SK-N-SH treated with all-trans-retinoic acid at 6 μM for 48 hours (cell line): Measurements from ENCODE around the gene NDUFA13.

Experiments
- ATAC-seq: fragments of 200-7000 bp; cut with Tn5 transposase; 3 replicates; pipeline ENCODE4 v1.9.1; 2020; ENCODE audit warnings: mild to moderate bottlenecking, moderate library complexity
- ARNTL ChIP-seq: fragments of 450-650 bp; formaldehyde crosslinking; IDR thresholded peaks from 2 replicates; pipeline ENCODE4 v1.5.0; 2020; ENCODE audit warnings: low read depth, mild to moderate bottlenecking, moderate library complexity, borderline replicate concordance
- BACH2 ChIP-seq: fragments of 250-450 bp; sonication (Bioruptor Pico); IDR thresholded peaks from 2 replicates; pipeline ENCODE4 v1.9.0; 2021; ENCODE audit warnings: mild to moderate bottlenecking, borderline replicate concordance
- CSDC2 ChIP-seq: fragments of 250-450 bp; sonication (Bioruptor Pico); IDR thresholded peaks from 2 replicates; pipeline ENCODE4 v1.5.0; 2020; ENCODE audit warnings: mild to moderate bottlenecking, moderate library complexity
- ESRRG ChIP-seq: fragments of 250-450 bp; sonication (Bioruptor Pico); IDR thresholded peaks from 2 replicates; pipeline ENCODE4 v1.6.1; 2021; ENCODE audit warnings: mild to moderate bottlenecking
- GLIS3 ChIP-seq: fragments of 250-450 bp; sonication (Bioruptor Pico); IDR thresholded peaks from 2 replicates; pipeline ENCODE4 v1.5.0; 2020; ENCODE audit warnings: mild to moderate bottlenecking, moderate library complexity
- ISL1 ChIP-seq: fragments of 250-450 bp; sonication (Bioruptor Pico); IDR thresholded peaks from 2 replicates; pipeline ENCODE4 v2.1.2; 2022; ENCODE audit warnings: mild to moderate bottlenecking, moderate library complexity
- OSR1 ChIP-seq: fragments of 250-450 bp; sonication (Bioruptor Pico); IDR thresholded peaks from 2 replicates; pipeline ENCODE4 v1.8.0; 2022; ENCODE audit warnings: moderate library complexity, mild to moderate bottlenecking, inconsistent platforms
- PPARA ChIP-seq: fragments of 250-450 bp; sonication (Bioruptor Pico); IDR thresholded peaks from 2 replicates; pipeline ENCODE4 v1.5.0; 2020; ENCODE audit warnings: mild to moderate bottlenecking, borderline replicate concordance
- RARB ChIP-seq: fragments of 250-450 bp; sonication (Bioruptor Pico); IDR thresholded peaks from 2 replicates; pipeline ENCODE4 v1.8.0; 2021; ENCODE audit warnings: mild to moderate bottlenecking, moderate library complexity
- SNAI2 ChIP-seq: fragments of 250-450 bp; sonication (Bioruptor Pico); IDR thresholded peaks from 2 replicates; pipeline ENCODE4 v1.5.0; 2020; ENCODE audit warnings: mild to moderate bottlenecking, moderate library complexity
- TCF4 ChIP-seq: fragments of 250-450 bp; sonication (Bioruptor Pico); IDR thresholded peaks from 2 replicates; pipeline ENCODE4 v1.8.0; 2021; ENCODE audit warnings: mild to moderate bottlenecking, moderate library complexity, borderline replicate concordance
- TOX ChIP-seq: fragments of 250-450 bp; sonication (Bioruptor Pico); IDR thresholded peaks from 2 replicates; pipeline ENCODE4 v1.8.0; 2021; ENCODE audit warnings: mild to moderate bottlenecking, moderate library complexity, borderline replicate concordance
- ZC3H10 ChIP-seq: fragments of 250-450 bp; sonication (Bioruptor Pico); IDR thresholded peaks from 2 replicates; pipeline ENCODE4 v1.5.1; 2021; ENCODE audit warnings: mild to moderate bottlenecking, moderate library complexity
- ZFP3 ChIP-seq: fragments of 250-450 bp; sonication (Bioruptor Pico); IDR thresholded peaks from 2 replicates; pipeline ENCODE4 v1.5.0; 2020; ENCODE audit warnings: mild to moderate bottlenecking, moderate library complexity
- ZFP30 ChIP-seq: fragments of 450-650 bp; formaldehyde crosslinking; IDR thresholded peaks from 2 replicates; pipeline ENCODE4 v1.5.0; 2022; ENCODE audit warnings: mild to moderate bottlenecking, moderate library complexity
- ZNF565 ChIP-seq: fragments of 450-650 bp; formaldehyde crosslinking; conservative IDR thresholded peaks from 2 replicates; pipeline ENCODE4 v1.5.0; 2020; ENCODE audit warnings: low read depth, mild to moderate bottlenecking, moderate library complexity
- ZNF70 ChIP-seq: fragments of 450-650 bp; formaldehyde crosslinking; IDR thresholded peaks from 2 replicates; pipeline ENCODE4 v1.5.0; 2020; ENCODE audit warnings: mild to moderate bottlenecking, moderate library complexity
- ZNF8 ChIP-seq: fragments of 450-650 bp; formaldehyde crosslinking; IDR thresholded peaks from 2 replicates; pipeline ENCODE4 v1.5.0; 2020; ENCODE audit warnings: mild to moderate bottlenecking, moderate library complexity
- TF ChIP-seq, protein P1 (sequence below): fragments of 250-450 bp; sonication (Bioruptor Pico); IDR thresholded peaks from 2 replicates; pipeline ENCODE4 v1.8.0; 2020; ENCODE audit warnings: mild to moderate bottlenecking, moderate library complexity, borderline replicate concordance
- TF ChIP-seq, protein P2 (sequence below): fragments of 250-450 bp; sonication (Bioruptor Pico); IDR thresholded peaks from 2 replicates; pipeline ENCODE4 v1.5.1; 2021; ENCODE audit warnings: mild to moderate bottlenecking, moderate library complexity
- TF ChIP-seq, protein P3 (sequence below): fragments of 250-450 bp; sonication (Bioruptor Pico); IDR thresholded peaks from 2 replicates; pipeline ENCODE4 v1.5.1; 2020; ENCODE audit warnings: low read depth, mild to moderate bottlenecking, moderate library complexity

NDUFA13 gene

DNA sequence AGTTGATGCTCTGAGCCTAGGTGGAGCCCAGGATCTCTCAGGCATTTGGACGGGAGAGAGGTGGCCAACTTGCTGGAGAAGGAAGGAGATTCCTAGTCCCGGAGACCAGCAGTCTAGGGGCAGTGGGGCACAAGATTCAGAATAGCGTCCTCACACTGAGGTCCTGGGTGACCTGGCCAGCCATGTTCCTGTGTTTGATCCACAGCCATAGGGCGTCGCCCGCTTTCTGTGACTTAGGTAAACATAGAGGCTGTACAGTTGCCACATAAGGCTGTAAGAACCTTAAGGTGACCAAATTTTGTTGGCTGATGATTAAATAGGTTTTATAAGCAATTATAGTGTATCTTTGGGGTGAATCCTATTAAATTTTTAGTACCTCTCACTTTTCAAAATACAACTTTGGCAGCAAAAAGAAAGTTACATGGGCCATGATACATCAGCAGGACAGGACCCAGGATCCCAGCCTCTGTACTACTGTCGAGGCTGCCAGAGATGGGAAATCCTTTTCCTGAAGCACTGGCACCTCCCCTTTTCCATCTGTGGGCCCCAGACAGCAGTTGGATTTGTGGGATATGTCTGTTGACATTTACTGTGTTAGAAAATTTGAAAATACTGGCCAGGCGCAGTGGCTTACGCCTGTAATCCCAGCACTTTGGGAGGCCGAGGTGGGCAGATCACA lies 38.2 kb upstream of the NDUFA13 start:
- ATAC-seq, result no peak
- TF ChIP-seq GLIS3 (CRISPR knock-in tag) (no peak), ZFP3 (CRISPR knock-in tag) (no peak), SNAI2 (CRISPR knock-in tag) (no peak), ISL1 (CRISPR knock-in tag) (no peak), ZNF565 (CRISPR knock-in tag) (no peak), TCF4 (no peak), ZFP30 (CRISPR knock-in tag) (no peak), ZNF8 (no peak), TOX (no peak), OSR1 (CRISPR knock-in tag) (no peak), ZC3H10 (CRISPR knock-in tag) (no peak), PPARA (CRISPR knock-in tag) (no peak), BACH2 (CRISPR knock-in tag) (no peak), ARNTL (CRISPR knock-in tag) (no peak), RARB (CRISPR knock-in tag) (no peak), ESRRG (CRISPR knock-in tag) (no peak), CSDC2 (no peak)
- TF ChIP-seq, protein P1, sequence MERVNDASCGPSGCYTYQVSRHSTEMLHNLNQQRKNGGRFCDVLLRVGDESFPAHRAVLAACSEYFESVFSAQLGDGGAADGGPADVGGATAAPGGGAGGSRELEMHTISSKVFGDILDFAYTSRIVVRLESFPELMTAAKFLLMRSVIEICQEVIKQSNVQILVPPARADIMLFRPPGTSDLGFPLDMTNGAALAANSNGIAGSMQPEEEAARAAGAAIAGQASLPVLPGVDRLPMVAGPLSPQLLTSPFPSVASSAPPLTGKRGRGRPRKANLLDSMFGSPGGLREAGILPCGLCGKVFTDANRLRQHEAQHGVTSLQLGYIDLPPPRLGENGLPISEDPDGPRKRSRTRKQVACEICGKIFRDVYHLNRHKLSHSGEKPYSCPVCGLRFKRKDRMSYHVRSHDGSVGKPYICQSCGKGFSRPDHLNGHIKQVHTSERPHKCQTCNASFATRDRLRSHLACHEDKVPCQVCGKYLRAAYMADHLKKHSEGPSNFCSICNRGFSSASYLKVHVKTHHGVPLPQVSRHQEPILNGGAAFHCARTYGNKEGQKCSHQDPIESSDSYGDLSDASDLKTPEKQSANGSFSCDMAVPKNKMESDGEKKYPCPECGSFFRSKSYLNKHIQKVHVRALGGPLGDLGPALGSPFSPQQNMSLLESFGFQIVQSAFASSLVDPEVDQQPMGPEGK (CRISPR knock-in tag), result no peak
- TF ChIP-seq, protein P2, sequence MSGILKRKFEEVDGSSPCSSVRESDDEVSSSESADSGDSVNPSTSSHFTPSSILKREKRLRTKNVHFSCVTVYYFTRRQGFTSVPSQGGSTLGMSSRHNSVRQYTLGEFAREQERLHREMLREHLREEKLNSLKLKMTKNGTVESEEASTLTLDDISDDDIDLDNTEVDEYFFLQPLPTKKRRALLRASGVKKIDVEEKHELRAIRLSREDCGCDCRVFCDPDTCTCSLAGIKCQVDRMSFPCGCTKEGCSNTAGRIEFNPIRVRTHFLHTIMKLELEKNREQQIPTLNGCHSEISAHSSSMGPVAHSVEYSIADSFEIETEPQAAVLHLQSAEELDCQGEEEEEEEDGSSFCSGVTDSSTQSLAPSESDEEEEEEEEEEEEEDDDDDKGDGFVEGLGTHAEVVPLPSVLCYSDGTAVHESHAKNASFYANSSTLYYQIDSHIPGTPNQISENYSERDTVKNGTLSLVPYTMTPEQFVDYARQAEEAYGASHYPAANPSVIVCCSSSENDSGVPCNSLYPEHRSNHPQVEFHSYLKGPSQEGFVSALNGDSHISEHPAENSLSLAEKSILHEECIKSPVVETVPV (CRISPR knock-in tag), result no peak

DNA sequence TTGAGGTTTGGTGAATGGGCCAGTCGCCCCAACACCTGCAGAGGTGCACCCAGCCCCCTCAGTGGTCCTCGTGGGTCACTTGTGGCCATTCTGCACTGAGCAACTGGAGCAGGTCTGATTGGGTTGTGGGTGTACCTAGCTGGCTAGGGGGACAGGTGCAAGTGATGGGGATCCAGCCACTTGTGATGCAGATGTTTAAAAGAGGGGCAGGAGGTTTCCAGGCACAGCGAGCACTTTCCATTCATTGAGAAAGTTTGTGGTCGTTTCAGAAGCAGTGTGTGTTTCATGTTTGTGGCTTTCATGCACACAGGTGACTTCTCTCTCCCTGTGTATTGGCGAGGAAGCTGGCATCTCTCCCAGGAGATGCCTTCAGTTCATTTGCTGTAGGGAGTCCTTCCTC lies 35.3 kb upstream of the NDUFA13 start:
- no peak for ATAC-seq
- TF ChIP-seq ISL1 (CRISPR knock-in tag), result no peak
- TF ChIP-seq TOX, result no peak
- no peak for TF ChIP-seq OSR1 (CRISPR knock-in tag)
- TF ChIP-seq ZC3H10 (CRISPR knock-in tag), result no peak

DNA sequence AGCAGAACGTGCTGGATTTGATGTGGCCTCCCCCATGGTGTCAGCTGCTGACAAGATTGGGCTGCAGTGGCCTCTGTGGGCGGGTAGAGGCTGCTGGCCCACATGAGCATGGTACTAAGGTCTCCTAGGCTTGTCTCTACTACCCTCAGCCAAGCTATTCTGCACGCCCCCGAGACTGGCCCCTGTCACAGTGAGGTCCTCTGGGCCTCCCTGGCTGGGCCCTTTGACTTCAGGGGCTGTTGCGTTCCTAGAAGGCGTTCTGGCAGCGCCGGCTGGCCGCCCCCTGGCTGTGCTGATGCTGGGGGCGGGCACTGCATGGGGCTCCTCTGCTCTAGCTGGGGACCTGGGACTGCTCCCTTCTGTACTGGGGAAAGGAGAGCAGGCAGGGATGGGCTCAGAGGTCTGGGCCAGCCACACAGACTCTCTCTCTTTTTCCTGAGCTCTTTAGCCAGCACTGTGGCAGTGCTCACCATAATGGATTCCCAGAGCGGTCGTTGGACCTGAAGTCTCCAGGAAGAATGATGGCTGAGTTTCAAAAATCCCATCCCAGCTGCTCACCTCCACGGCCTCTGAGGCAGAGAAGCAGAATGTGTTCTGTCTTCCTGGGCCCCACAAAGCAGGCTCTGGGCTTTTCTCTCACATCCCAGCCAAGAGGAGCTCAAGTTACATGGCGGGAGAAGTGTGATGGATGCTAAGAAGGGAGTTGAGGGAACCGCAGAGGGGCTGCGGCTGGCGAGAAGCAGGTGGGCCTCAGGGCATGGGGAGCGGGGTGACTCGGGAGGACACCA lies 33.0 kb upstream of the NDUFA13 start:
- no peak for TF ChIP-seq TOX
- TF ChIP-seq CSDC2, result no peak
- TF ChIP-seq, protein P3, sequence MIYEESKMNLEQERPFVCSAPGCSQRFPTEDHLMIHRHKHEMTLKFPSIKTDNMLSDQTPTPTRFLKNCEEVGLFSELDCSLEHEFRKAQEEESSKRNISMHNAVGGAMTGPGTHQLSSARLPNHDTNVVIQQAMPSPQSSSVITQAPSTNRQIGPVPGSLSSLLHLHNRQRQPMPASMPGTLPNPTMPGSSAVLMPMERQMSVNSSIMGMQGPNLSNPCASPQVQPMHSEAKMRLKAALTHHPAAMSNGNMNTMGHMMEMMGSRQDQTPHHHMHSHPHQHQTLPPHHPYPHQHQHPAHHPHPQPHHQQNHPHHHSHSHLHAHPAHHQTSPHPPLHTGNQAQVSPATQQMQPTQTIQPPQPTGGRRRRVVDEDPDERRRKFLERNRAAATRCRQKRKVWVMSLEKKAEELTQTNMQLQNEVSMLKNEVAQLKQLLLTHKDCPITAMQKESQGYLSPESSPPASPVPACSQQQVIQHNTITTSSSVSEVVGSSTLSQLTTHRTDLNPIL (CRISPR knock-in tag), result no peak
- TF ChIP-seq ZC3H10 (CRISPR knock-in tag), result no peak
- no peak for TF ChIP-seq ARNTL (CRISPR knock-in tag)
- no peak for TF ChIP-seq ZNF70 (CRISPR knock-in tag)
- TF ChIP-seq, protein P1 (CRISPR knock-in tag), result no peak
- TF ChIP-seq BACH2 (CRISPR knock-in tag), result no peak
- no peak for TF ChIP-seq OSR1 (CRISPR knock-in tag)
- no peak for ATAC-seq
